ENCODE measurements around the gene NKX6-1. TPM values are rescaled to one million over a fixed set of nuclear protein-coding genes. Genes with fewer than 3 reads are reported as not detected.

The NKX6-1 gene
- polyA plus RNA-seq, 1 of the 3 experiments (the other 2 are of a cell fraction) = not detected

GRCh38 chr4:84481860-84482245 lies 17.2 kb downstream of the NKX6-1 start:
- Histone ChIP-seq H3K9me2 (no peaks in the 10 kb centered on the region), H3K9ac (no peak overlapping the region), H3K36me3 (replicated peaks in 1 of 2; ENCODE audit: control insufficient read depth in 1 of 2, insufficient read depth in 2 of 2, low read length in 1 of 2) (no peaks in the 10 kb centered on the region), H4K20me1 (ENCODE audit: insufficient read depth) (no peaks in the 10 kb centered on the region), H3F3A (replicated peaks; ENCODE audit: insufficient read depth) (no peaks in the 10 kb centered on the region), H3K79me2 (ENCODE audit: insufficient read depth) (no peaks in the 10 kb centered on the region), H3K4me1 (ENCODE audit: control insufficient read depth in 1 of 2, insufficient read depth in 2 of 2, low read depth in 1 of 2, low read length in 1 of 2) (no peaks in the 10 kb centered on the region), H3K27me3 (ENCODE audit: insufficient read depth) (peaks cover 68% of the 10 kb centered on the region), H3K9me3 (no peaks in the 10 kb centered on the region), H3K4me3 (ENCODE audit: low read depth in 2 of 2, low read length in 1 of 2) (no peak overlapping the region), H3K27ac (ENCODE audit: low read depth in 2 of 2, low read length in 1 of 2) (no peak overlapping the region), H2AFZ (ENCODE audit: low read depth) (no peak overlapping the region), H3K4me2 (no peak overlapping the region)
- CTCF ChIA-PET = interaction anchor here (0.8 to 1.4 kb wide), 2 partner anchors 13 to 16 kb away, joined by 3 read pairs; no protein-coding TSS in a partner anchor
- TF ChIP-seq RFX5 (IDR thresholded peaks at IDR 0.05; ENCODE audit: low read length) (no peak), TAF1 (IDR thresholded peaks at IDR 0.05; ENCODE audit: borderline replicate concordance, low read depth, low read length) (no peak), MXI1 (IDR thresholded peaks at IDR 0.05; ENCODE audit: low read depth, low read length) (no peak), SIN3A (IDR thresholded peaks at IDR 0.05; ENCODE audit: borderline replicate concordance, low read depth, low read length) (no peak), GATA2 (CRISPR knock-in tag; IDR thresholded peaks at IDR 0.05) (no peak), PBX3 (IDR thresholded peaks at IDR 0.05) (no peak), NRF1 (IDR thresholded peaks at IDR 0.05; ENCODE audit: low read depth, low read length) (no peak), EP300 (IDR thresholded peaks at IDR 0.05; ENCODE audit: borderline replicate concordance in 1 of 2, low read depth in 1 of 2, low read length in 1 of 2) (no peak), ELF1 (IDR thresholded peaks at IDR 0.05) (no peak), FOSL2 (IDR thresholded peaks at IDR 0.05; ENCODE audit: borderline replicate concordance, low read depth) (no peak), MAX (IDR thresholded peaks at IDR 0.05; ENCODE audit: low read depth) (no peak), ZBTB33 (IDR thresholded peaks at IDR 0.05; ENCODE audit: borderline replicate concordance, low read depth) (no peak), NFIC (IDR thresholded peaks at IDR 0.05; ENCODE audit: borderline replicate concordance) (no peak), EZH2phosphoT487 (IDR thresholded peaks at IDR 0.05; ENCODE audit: borderline replicate concordance, low read depth) (no peak), RAD21 (IDR thresholded peaks at IDR 0.05; ENCODE audit: low read length) (no peak), CHD2 (IDR thresholded peaks at IDR 0.05; ENCODE audit: low read length, partially characterized antibody) (no peak)
- no peak for DNase-seq
- POLR2A ChIA-PET = no interaction called here
- 12% methylated on average over 16 of the region's 20 CpGs for WGBS (ENCODE audit: low lambda C conversion rate)

All from SK-N-SH (cell line).